K562 (cell line): ENCODE measurements around the gene CLCF1. TPM values are rescaled to one million over a fixed set of nuclear protein-coding genes. Genes with fewer than 3 reads are reported as not detected.
A peak's percentile ranks its signal among the peaks of the same experiment; 100 is the strongest.

Experiments
- ADNP ChIP-seq: fragments of 200-800 bp; sonication (Bioruptor generic); IDR thresholded peaks from 2 replicates; pipeline ENCODE4 v1.6.1; 2016; ENCODE audit warnings: missing genetic modification characterization, missing compliant biosample characterization
- BRD9 ChIP-seq: fragments of 450-650 bp; IDR thresholded peaks from 2 replicates; pipeline ENCODE4 v1.6.1; 2018; ENCODE audit warnings: low read depth; ENCODE audit not compliant: partially characterized antibody
- CCAR2 ChIP-seq: fragments of 200-400 bp; formaldehyde crosslinking; IDR thresholded peaks from 2 replicates; pipeline ENCODE4 v1.6.1; 2017; ENCODE audit warnings: mild to moderate bottlenecking, low read depth, low read length
- CREBBP ChIP-seq: IDR thresholded peaks from one replicate; pipeline ENCODE4 v1.6.1; 2012; ENCODE audit warnings: low read depth, mild to moderate bottlenecking, control low read depth, inconsistent platforms, low read length
- DACH1 ChIP-seq: fragments of 450-650 bp; IDR thresholded peaks from 2 replicates; pipeline ENCODE4 v1.6.1; 2018; ENCODE audit not compliant: partially characterized antibody
- DPF2 ChIP-seq: fragments of 450-650 bp; IDR thresholded peaks from 2 replicates; pipeline ENCODE4 v1.6.1; 2016
- E2F6 ChIP-seq, 2 experiments: IDR thresholded peaks; 2 replicates each; pipeline ENCODE4 v1.6.1; 2011; ENCODE audit warnings: borderline replicate concordance in 1 of 2, control low read depth in 1 of 2, low read depth in 1 of 2, low read length in 1 of 2, mild to moderate bottlenecking in 1 of 2, mixed read lengths in 1 of 2, moderate library complexity in 1 of 2; ENCODE audit not compliant: insufficient read depth in 1 of 2, insufficient read length in 1 of 2, poor library complexity in 1 of 2, severe bottlenecking in 1 of 2; ENCODE audit errors: extremely low read depth in 1 of 2
- EP400 ChIP-seq: fragments of 450-650 bp; IDR thresholded peaks from 2 replicates; pipeline ENCODE4 v1.6.1; 2017; ENCODE audit warnings: antibody characterized with exemption, mild to moderate bottlenecking, moderate library complexity
- GTF2E2 ChIP-seq: fragments of 200-800 bp; sonication (Bioruptor generic); IDR thresholded peaks from 2 replicates; pipeline ENCODE4 v1.6.1; 2016; ENCODE audit warnings: missing genetic modification characterization, missing compliant biosample characterization
- HINFP ChIP-seq: fragments of 450-650 bp; conservative IDR thresholded peaks from 2 replicates; pipeline ENCODE4 v1.6.1; 2016; ENCODE audit warnings: missing genetic modification characterization, low read depth, mild to moderate bottlenecking, control low read depth, missing compliant biosample characterization
- LCOR ChIP-seq: sonication (generic); formaldehyde crosslinking; IDR thresholded peaks from 2 replicates; pipeline ENCODE4 v1.8.0; 2022; ENCODE audit warnings: mild to moderate bottlenecking, missing genetic modification reagents
- MEF2A ChIP-seq: IDR thresholded peaks from 2 replicates; pipeline ENCODE4 v1.6.1; 2011; ENCODE audit warnings: low read depth, mild to moderate bottlenecking, low read length, moderate library complexity; ENCODE audit not compliant: control insufficient read depth
- RBM34 ChIP-seq: fragments of 200-400 bp; formaldehyde crosslinking; IDR thresholded peaks from 2 replicates; pipeline ENCODE4 v1.6.1; 2018; ENCODE audit warnings: low read length, borderline replicate concordance; ENCODE audit not compliant: insufficient read depth
- SAFB2 ChIP-seq: fragments of 200-400 bp; formaldehyde crosslinking; IDR thresholded peaks from 2 replicates; pipeline ENCODE4 v1.6.1; 2018; ENCODE audit warnings: borderline replicate concordance, low read length, low read depth, moderate library complexity; ENCODE audit not compliant: severe bottlenecking
- SMAD1 ChIP-seq: fragments of 150-350 bp; IDR thresholded peaks from 2 replicates; pipeline ENCODE4 v1.6.1; 2014; ENCODE audit warnings: low read length, low read depth; ENCODE audit not compliant: partially characterized antibody
- STAG1 ChIP-seq: sonication (generic); formaldehyde crosslinking; IDR thresholded peaks from 2 replicates; pipeline ENCODE4 v1.5.0; 2020; ENCODE audit warnings: missing genetic modification reagents, borderline replicate concordance
- TCF3 ChIP-seq: sonication (generic); formaldehyde crosslinking; IDR thresholded peaks from 2 replicates; pipeline ENCODE4 v1.4.0; 2020; ENCODE audit warnings: mild to moderate bottlenecking, missing genetic modification reagents
- ZBTB11 ChIP-seq, 3 experiments: fragments of 200-800 bp in 1 of 3; fragments of 250-450 bp in 1 of 3; fragments of 450-650 bp in 1 of 3; sonication (Bioruptor Pico) in 1 of 3; sonication (Bioruptor generic) in 1 of 3; formaldehyde crosslinking in 1 of 3; IDR thresholded peaks; 2 replicates each; pipeline versions ENCODE4 v1.6.1 to v1.8.0; 2016 to 2022; ENCODE audit warnings: mild to moderate bottlenecking in 2 of 3, missing genetic modification characterization in 2 of 3, missing compliant biosample characterization in 1 of 3, moderate library complexity in 1 of 3
- ZBTB26 ChIP-seq: fragments of 450-650 bp; formaldehyde crosslinking; IDR thresholded peaks from 2 replicates; pipeline ENCODE4 v1.4.0; 2022; ENCODE audit warnings: missing genetic modification characterization
- polyA plus RNA-seq, 8 experiments: library from polyadenylated mRNA; depleted of rRNA in 4 of 8; stranded (reverse) in 5 of 8; unstranded in 3 of 8; fragments of >200 nt; fragmentation: Nextera tagmentation in 2 of 8; fragmentation: Illumina TruSeq in 1 of 8; extraction: Ambion mirVana in 2 of 8; extraction: Trizol in 1 of 8; gene quantifications; 2 replicates each; pipeline versions ENCODE4 v1.2.1 to v1.2.3, GENCODE V29; 2011 to 2014; ENCODE audit warnings: inconsistent platforms in 1 of 8, missing spikeins in 1 of 8
- total RNA-seq, 7 experiments: library from RNA; depleted of rRNA in 6 of 7; stranded (reverse); fragments of >200 nt in 6 of 7; fragmentation: Illumina TruSeq in 2 of 7; extraction: Trizol in 2 of 7; gene quantifications; 2 replicates each; pipeline versions ENCODE4 v1.2.1 to v1.2.3, GENCODE V29; 2011 to 2021; ENCODE audit warnings: low replicate concordance in 1 of 7

CLCF1 gene
- total and polyA plus RNA-seq, 9 of the 15 experiments (the other 6 are each of a cell fraction or from before 2014, with no cell fraction given): 0.49 to 5.8 (median 3.0) TPM

GRCh38 chr11:67356864-67357561, 16.4 kb downstream of the CLCF1 start (continued):
- TF ChIP-seq ZBTB26 (no peak), BRD9 (peak; percentile 79), HINFP (no peak), ADNP (tag) (no peak), STAG1 (CRISPR knock-in tag) (peak; percentile 69; the same call in 1 of the 2 replicates), TCF3 (CRISPR knock-in tag) (peak; percentile 13; the same call in 1 of the 2 replicates), CCAR2 (no peak), GTF2E2 (tag) (no peak), EP400 (no peak), MEF2A (no peak), DPF2 (peak; percentile 24; the same call in 1 of the 2 replicates), DACH1 (peak; percentile 37), RBM34 (no peak), SMAD1 (no peak), E2F6 (IDR thresholded peaks at IDR 0.05; ENCODE audit: borderline replicate concordance in 1 of 2, extremely low read depth in 1 of 2, insufficient read depth in 1 of 2, insufficient read length in 1 of 2, low read depth in 1 of 2, low read length in 1 of 2, poor library complexity in 1 of 2, severe bottlenecking in 1 of 2) (no peak), ZBTB11 (CRISPR knock-in tag; IDR thresholded peaks at IDR 0.05) (no peak), CREBBP (no peak), LCOR (CRISPR knock-in tag) (no peak), SAFB2 (no peak)
